K562 (cell line): ENCODE results near the gene ATP2B1. TPM values are rescaled to one million over a fixed set of nuclear protein-coding genes. Genes with fewer than 3 reads are reported as not detected.

ENCODE experiments used
- CHCHD3 ChIP-seq: fragments of 250-450 bp; sonication (Bioruptor Pico); IDR thresholded peaks from 2 replicates; pipeline ENCODE4 v2.1.2; 2022; ENCODE audit warnings: mild to moderate bottlenecking
- CREM ChIP-seq: IDR thresholded peaks from 2 replicates; pipeline ENCODE4 v1.6.1; 2014; ENCODE audit warnings: antibody characterized with exemption, low read depth
- GATA2 ChIP-seq: sonication (generic); formaldehyde crosslinking; IDR thresholded peaks from 2 replicates; pipeline ENCODE4 v1.4.0; 2020; ENCODE audit warnings: mild to moderate bottlenecking, missing genetic modification reagents
- HNRNPL ChIP-seq: fragments of 200-400 bp; formaldehyde crosslinking; IDR thresholded peaks from 2 replicates; pipeline ENCODE4 v1.6.1; 2017; ENCODE audit warnings: low read depth, mild to moderate bottlenecking, low read length
- MYNN ChIP-seq, 2 experiments: sonication (generic); formaldehyde crosslinking in 1 of 2; IDR thresholded peaks; 2 replicates each; pipeline versions ENCODE4 v1.5.0 to v1.6.1; 2016 to 2020; ENCODE audit warnings: antibody characterized with exemption in 1 of 2, missing genetic modification reagents in 1 of 2
- NCOA4 ChIP-seq: fragments of 450-650 bp; IDR thresholded peaks from 2 replicates; pipeline ENCODE4 v1.6.1; 2018; ENCODE audit warnings: mild to moderate bottlenecking; ENCODE audit not compliant: partially characterized antibody
- RBM15 ChIP-seq: fragments of 200-400 bp; formaldehyde crosslinking; IDR thresholded peaks from 2 replicates; pipeline ENCODE4 v1.6.1; 2018; ENCODE audit warnings: mild to moderate bottlenecking, low read length, moderate library complexity; ENCODE audit not compliant: insufficient read depth
- SAP30 ChIP-seq: fragments of 200-600 bp; sonication (generic); IDR thresholded peaks from 2 replicates; pipeline ENCODE4 v1.6.1; 2012; ENCODE audit warnings: borderline replicate concordance, low read depth, mild to moderate bottlenecking, moderate library complexity, low read length, control low read depth, inconsistent platforms; ENCODE audit not compliant: insufficient read depth, poor library complexity, severe bottlenecking
- SMARCB1 ChIP-seq: IDR thresholded peaks from 2 replicates; pipeline ENCODE4 v1.6.1; 2011; ENCODE audit warnings: improper control_type of control experiment, low read depth; ENCODE audit not compliant: insufficient read length
- TEAD1 ChIP-seq, 2 experiments: fragments of 450-650 bp in 1 of 2; sonication (generic) in 1 of 2; formaldehyde crosslinking; IDR thresholded peaks; 2 replicates each; pipeline versions ENCODE4 v1.4.0 to v1.8.0; 2020 to 2022; ENCODE audit warnings: mild to moderate bottlenecking in 2 of 2, missing genetic modification reagents in 1 of 2
- TRIM24 ChIP-seq, 2 experiments: fragments of 450-650 bp; IDR thresholded peaks; 2 replicates each; pipeline ENCODE4 v1.6.1; 2016
- ZNF140 ChIP-seq: fragments of 250-450 bp; sonication (Bioruptor Pico); IDR thresholded peaks from 2 replicates; pipeline ENCODE4 v1.8.0; 2021; ENCODE audit warnings: moderate library complexity, mild to moderate bottlenecking, inconsistent platforms
- ZNF347 ChIP-seq: fragments of 450-650 bp; formaldehyde crosslinking; IDR thresholded peaks from 2 replicates; pipeline ENCODE4 v1.4.0; 2020; ENCODE audit warnings: low read depth, mild to moderate bottlenecking, moderate library complexity
- ZNF507 ChIP-seq: conservative IDR thresholded peaks from 2 replicates; pipeline ENCODE4 v1.6.1; 2017; ENCODE audit warnings: missing genetic modification characterization, missing compliant biosample characterization
- polyA plus RNA-seq, 8 experiments: library from polyadenylated mRNA; depleted of rRNA in 4 of 8; stranded (reverse) in 5 of 8; unstranded in 3 of 8; fragments of >200 nt; fragmentation: Nextera tagmentation in 2 of 8; fragmentation: Illumina TruSeq in 1 of 8; extraction: Ambion mirVana in 2 of 8; extraction: Trizol in 1 of 8; gene quantifications; 2 replicates each; pipeline versions ENCODE4 v1.2.1 to v1.2.3, GENCODE V29; 2011 to 2014; ENCODE audit warnings: inconsistent platforms in 1 of 8, missing spikeins in 1 of 8
- total RNA-seq, 7 experiments: library from RNA; depleted of rRNA in 6 of 7; stranded (reverse); fragments of >200 nt in 6 of 7; fragmentation: Illumina TruSeq in 2 of 7; extraction: Trizol in 2 of 7; gene quantifications; 2 replicates each; pipeline versions ENCODE4 v1.2.1 to v1.2.3, GENCODE V29; 2011 to 2021; ENCODE audit warnings: low replicate concordance in 1 of 7
- TF ChIP-seq, protein P1 (sequence below): IDR thresholded peaks from 2 replicates; pipeline ENCODE4 v1.6.1; 2012; ENCODE audit warnings: low read depth, low read length, improper control_type of control experiment, borderline replicate concordance
- TF ChIP-seq, protein P2 (sequence below): sonication (generic); formaldehyde crosslinking; IDR thresholded peaks from 2 replicates; pipeline ENCODE4 v1.8.1; 2023; ENCODE audit warnings: missing genetic modification reagents, mild to moderate bottlenecking, borderline replicate concordance
- TF ChIP-seq, protein P3 (sequence below): fragments of 250-450 bp; sonication (Bioruptor Pico); IDR thresholded peaks from 2 replicates; pipeline ENCODE4 v1.5.1; 2021; ENCODE audit warnings: mild to moderate bottlenecking

ATP2B1 gene
- total and polyA plus RNA-seq, 9 of the 15 experiments (the other 6 are each of a cell fraction or from before 2014, with no cell fraction given): 8.6 to 39.0 (median 27.8) TPM

DNA sequence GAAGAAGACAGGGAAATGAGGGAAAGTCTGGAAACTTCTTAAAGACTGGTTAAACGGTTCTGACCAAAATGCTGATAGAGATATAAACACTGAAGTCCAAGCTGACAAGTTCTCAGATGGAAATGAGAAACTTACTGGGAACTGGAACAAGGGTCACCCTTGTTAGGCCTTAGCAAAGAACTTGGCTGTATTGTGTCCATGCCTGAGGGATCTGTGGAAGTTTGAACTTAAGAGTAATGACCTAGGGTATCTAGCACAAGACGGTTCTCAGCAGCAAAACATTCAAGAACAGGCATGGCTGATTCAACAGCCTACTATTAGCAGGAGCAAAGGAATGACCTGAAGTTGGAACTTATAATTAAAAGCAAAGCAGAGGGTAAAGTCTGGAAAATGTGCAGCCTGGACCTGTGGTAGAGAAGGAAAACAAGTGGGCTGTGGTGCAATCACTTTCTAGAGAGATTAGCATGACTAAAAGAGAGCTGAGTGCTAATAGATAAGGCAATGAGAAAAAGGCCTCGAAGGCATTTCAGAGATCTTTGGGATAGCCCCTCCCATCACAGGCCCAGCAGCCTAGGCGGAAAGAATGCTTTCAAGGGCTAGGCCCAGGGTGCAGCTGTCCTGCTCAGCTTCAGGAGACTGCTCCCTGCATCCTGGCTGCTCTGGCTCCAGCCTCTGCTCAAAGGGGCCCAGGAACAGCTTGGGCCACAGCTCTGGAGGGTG lies 60.3 kb downstream of the ATP2B1 start (continued):
- TF ChIP-seq, protein P1, sequence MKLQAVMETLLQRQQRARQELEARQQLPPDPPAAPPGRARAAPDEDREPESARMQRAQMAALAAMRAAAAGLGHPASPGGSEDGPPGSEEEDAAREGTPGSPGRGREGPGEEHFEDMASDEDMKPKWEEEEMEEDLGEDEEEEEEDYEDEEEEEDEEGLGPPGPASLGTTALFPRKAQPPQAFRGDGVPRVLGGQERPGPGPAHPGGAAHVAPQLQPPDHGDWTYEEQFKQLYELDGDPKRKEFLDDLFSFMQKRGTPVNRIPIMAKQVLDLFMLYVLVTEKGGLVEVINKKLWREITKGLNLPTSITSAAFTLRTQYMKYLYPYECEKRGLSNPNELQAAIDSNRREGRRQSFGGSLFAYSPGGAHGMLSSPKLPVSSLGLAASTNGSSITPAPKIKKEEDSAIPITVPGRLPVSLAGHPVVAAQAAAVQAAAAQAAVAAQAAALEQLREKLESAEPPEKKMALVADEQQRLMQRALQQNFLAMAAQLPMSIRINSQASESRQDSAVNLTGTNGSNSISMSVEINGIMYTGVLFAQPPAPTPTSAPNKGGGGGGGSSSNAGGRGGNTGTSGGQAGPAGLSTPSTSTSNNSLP: no peak
- TF ChIP-seq ZNF347 (CRISPR knock-in tag): no peak
- TF ChIP-seq ZNF140 (CRISPR knock-in tag): no peak
- no peak for TF ChIP-seq MYNN (IDR thresholded peaks at IDR 0.05)
- TF ChIP-seq MYNN (CRISPR knock-in tag; IDR thresholded peaks at IDR 0.05): no peak
- TF ChIP-seq GATA2: peak; percentile 30; the same call in 1 of the 2 replicates
- no peak for TF ChIP-seq SMARCB1
- TF ChIP-seq ZNF507 (tag): no peak
- peak; percentile 24 to 35; a peak in 1 of 4 replicates for TF ChIP-seq TRIM24 (IDR thresholded peaks at IDR 0.05)
- no peak for TF ChIP-seq CHCHD3 (CRISPR knock-in tag)
- TF ChIP-seq, protein P2, sequence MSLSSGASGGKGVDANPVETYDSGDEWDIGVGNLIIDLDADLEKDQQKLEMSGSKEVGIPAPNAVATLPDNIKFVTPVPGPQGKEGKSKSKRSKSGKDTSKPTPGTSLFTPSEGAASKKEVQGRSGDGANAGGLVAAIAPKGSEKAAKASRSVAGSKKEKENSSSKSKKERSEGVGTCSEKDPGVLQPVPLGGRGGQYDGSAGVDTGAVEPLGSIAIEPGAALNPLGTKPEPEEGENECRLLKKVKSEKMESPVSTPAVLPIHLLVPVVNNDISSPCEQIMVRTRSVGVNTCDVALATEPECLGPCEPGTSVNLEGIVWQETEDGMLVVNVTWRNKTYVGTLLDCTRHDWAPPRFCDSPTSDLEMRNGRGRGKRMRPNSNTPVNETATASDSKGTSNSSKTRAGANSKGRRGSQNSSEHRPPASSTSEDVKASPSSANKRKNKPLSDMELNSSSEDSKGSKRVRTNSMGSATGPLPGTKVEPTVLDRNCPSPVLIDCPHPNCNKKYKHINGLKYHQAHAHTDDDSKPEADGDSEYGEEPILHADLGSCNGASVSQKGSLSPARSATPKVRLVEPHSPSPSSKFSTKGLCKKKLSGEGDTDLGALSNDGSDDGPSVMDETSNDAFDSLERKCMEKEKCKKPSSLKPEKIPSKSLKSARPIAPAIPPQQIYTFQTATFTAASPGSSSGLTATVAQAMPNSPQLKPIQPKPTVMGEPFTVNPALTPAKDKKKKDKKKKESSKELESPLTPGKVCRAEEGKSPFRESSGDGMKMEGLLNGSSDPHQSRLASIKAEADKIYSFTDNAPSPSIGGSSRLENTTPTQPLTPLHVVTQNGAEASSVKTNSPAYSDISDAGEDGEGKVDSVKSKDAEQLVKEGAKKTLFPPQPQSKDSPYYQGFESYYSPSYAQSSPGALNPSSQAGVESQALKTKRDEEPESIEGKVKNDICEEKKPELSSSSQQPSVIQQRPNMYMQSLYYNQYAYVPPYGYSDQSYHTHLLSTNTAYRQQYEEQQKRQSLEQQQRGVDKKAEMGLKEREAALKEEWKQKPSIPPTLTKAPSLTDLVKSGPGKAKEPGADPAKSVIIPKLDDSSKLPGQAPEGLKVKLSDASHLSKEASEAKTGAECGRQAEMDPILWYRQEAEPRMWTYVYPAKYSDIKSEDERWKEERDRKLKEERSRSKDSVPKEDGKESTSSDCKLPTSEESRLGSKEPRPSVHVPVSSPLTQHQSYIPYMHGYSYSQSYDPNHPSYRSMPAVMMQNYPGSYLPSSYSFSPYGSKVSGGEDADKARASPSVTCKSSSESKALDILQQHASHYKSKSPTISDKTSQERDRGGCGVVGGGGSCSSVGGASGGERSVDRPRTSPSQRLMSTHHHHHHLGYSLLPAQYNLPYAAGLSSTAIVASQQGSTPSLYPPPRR: no peak
- TF ChIP-seq, protein P3, sequence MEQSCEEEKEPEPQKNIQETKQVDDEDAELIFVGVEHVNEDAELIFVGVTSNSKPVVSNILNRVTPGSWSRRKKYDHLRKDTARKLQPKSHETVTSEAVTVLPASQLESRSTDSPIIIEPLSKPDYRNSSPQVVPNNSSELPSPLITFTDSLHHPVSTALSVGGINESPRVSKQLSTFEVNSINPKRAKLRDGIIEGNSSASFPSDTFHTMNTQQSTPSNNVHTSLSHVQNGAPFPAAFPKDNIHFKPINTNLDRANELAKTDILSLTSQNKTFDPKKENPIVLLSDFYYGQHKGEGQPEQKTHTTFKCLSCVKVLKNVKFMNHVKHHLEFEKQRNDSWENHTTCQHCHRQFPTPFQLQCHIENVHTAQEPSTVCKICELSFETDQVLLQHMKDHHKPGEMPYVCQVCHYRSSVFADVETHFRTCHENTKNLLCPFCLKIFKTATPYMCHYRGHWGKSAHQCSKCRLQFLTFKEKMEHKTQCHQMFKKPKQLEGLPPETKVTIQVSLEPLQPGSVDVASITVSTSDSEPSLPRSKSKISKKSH (CRISPR knock-in tag): no peak
- TF ChIP-seq SAP30: no peak
- no peak for TF ChIP-seq CREM
- TF ChIP-seq NCOA4: no peak
- 0 out of 4 replicates have a peak, but pooled peaks of 1 of the 2 experiments have one; percentile 27 for TF ChIP-seq TEAD1 (CRISPR knock-in tag; IDR thresholded peaks at IDR 0.05)
- no peak for TF ChIP-seq RBM15
- TF ChIP-seq HNRNPL: no peak
